ENCODE data around the gene ACSF2. TPM values are rescaled to one million over a fixed set of nuclear protein-coding genes. Genes with fewer than 3 reads are reported as not detected.

The ACSF2 gene
- total RNA-seq, 1 experiment from 2014 or later: 72.7 TPM

DNA sequence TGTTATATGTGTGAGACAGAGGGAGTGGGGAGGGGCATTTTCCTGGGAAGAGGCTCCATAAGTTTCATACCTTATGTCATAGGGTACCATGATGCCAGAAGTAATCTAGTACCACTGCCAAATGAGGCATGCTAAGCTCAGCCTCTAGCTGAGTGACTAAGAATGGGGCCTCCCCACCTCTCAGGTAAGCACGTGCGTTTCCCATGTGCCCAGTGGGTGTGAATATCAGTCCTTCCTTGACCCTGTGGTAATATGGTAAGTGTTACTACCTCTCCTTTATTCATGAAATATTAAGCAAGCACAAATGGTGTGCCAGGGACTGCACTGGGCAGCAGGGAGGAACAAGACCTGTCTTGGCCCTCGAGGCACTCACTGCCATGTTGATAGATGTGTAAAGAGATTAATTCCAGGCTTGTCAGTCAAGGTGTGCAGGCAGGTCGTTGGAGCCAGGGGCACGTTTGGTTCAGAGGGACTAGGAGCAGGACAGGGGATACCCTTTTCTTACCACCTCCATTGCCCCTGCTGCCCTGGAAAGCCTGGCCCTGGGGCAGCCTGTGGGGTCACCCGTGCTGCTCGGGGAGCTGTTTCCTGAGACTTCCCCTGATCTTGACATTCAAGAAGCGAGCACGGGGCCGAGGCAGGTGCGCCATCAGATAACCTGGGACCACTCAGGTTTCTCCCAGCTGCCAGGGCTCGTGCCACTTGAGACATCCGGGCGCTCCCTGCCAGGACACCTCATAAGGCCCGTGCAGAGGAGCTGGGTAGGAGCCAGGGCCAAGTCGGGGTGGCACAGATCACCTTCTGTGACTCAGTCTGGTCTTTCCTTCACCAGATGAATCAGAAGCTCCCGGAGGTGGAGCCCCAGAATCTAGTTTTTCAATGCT is 61.4 kb downstream of the ACSF2 start:
- H3F3A ChIP-seq (ENCODE audit: low read length, unreplicated experiment): no peaks in the 10 kb centered on the region
- ATAC-seq (peak; percentile 96), DNase-seq (peak; percentile 90)
- H3K4me1 ChIP-seq (ENCODE audit: insufficient read depth, low read length): peaks cover 22% of the 10 kb centered on the region
- BruUV-seq (replicated peaks): no TSS peak
- H3K9me2 ChIP-seq (replicated peaks; ENCODE audit: low read length): no peaks in the 10 kb centered on the region
- intact Hi-C loops (cut with micrococcal nuclease): no loop called here
- no peaks in the 10 kb centered on the region for H3K9me3 ChIP-seq (ENCODE audit: low read length)
- CTCF ChIA-PET: interaction anchor here (0.5 to 1.3 kb wide), 3 partner anchors 8 to 139 kb away, joined by 3 to 8 read pairs (median 4); no protein-coding TSS in a partner anchor
- TF ChIP-seq, protein P1, sequence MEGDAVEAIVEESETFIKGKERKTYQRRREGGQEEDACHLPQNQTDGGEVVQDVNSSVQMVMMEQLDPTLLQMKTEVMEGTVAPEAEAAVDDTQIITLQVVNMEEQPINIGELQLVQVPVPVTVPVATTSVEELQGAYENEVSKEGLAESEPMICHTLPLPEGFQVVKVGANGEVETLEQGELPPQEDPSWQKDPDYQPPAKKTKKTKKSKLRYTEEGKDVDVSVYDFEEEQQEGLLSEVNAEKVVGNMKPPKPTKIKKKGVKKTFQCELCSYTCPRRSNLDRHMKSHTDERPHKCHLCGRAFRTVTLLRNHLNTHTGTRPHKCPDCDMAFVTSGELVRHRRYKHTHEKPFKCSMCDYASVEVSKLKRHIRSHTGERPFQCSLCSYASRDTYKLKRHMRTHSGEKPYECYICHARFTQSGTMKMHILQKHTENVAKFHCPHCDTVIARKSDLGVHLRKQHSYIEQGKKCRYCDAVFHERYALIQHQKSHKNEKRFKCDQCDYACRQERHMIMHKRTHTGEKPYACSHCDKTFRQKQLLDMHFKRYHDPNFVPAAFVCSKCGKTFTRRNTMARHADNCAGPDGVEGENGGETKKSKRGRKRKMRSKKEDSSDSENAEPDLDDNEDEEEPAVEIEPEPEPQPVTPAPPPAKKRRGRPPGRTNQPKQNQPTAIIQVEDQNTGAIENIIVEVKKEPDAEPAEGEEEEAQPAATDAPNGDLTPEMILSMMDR (conservative IDR thresholded peaks at IDR 0.05; ENCODE audit: low read depth, low read length): no peak
- TF ChIP-seq EZH2phosphoT487 (IDR thresholded peaks at IDR 0.05; ENCODE audit: borderline replicate concordance, low read length): no peak
- TF ChIP-seq EZH2 (IDR thresholded peaks at IDR 0.05; ENCODE audit: low read length, unreplicated experiment): no peak
- no peak overlapping the region for H3K4me3 ChIP-seq (ENCODE audit: low read length)
- H3K4me2 ChIP-seq (ENCODE audit: low read length): peak overlapping the region; percentile 52
- no peaks in the 10 kb centered on the region for H3K79me2 ChIP-seq (ENCODE audit: low read length)
- H3K27me3 ChIP-seq (ENCODE audit: low read length): no peaks in the 10 kb centered on the region
- H3K9ac ChIP-seq (ENCODE audit: low read length): no peak overlapping the region
- no peak overlapping the region for H2AFZ ChIP-seq (ENCODE audit: low read length)
- peaks cover 23% of the 10 kb centered on the region; the same call in 1 of the 2 replicates for H3K36me3 ChIP-seq (ENCODE audit: low read depth, low read length)
- H3K27ac ChIP-seq (ENCODE audit: low read length): no peak overlapping the region; the same call in 1 of the 2 replicates
- no peaks in the 10 kb centered on the region for H4K20me1 ChIP-seq (ENCODE audit: low read length)
- POLR2A ChIA-PET (ENCODE audit: unreplicated experiment): interaction anchor here (0.5 to 1.1 kb wide), 2 partner anchors 181 to 205 kb away, joined by 15 to 17 read pairs; no protein-coding TSS in a partner anchor

DNA sequence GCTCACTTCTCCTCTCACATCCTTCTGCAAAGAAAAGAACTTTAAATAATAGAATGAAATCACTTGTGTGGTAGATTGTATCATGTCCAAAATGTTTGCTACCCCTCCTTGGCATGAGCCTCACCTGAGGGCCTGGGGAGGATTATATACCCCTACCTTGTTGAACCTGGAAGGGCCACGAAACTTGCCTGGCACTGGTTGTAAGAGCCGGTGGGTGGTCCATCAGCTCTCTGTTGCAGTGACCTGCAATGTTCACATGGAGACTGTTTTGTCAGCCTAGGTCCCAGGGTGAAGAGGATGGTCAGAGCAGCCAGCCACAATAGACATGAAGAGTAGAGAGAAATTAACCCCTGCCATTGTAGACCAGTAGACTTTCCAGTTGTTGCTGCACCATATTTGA is 62.9 kb downstream of the ACSF2 start:
- Histone ChIP-seq H4K20me1 (ENCODE audit: low read length) (no peaks in the 10 kb centered on the region), H3K9me3 (ENCODE audit: low read length) (no peaks in the 10 kb centered on the region), H3K9me2 (replicated peaks; ENCODE audit: low read length) (no peaks in the 10 kb centered on the region), H3K27ac (ENCODE audit: low read length) (no peak overlapping the region), H3K4me3 (ENCODE audit: low read length) (no peak overlapping the region), H3F3A (ENCODE audit: low read length, unreplicated experiment) (no peaks in the 10 kb centered on the region), H3K36me3 (ENCODE audit: low read depth, low read length) (peaks cover 15% of the 10 kb centered on the region; the same call in 1 of the 2 replicates), H3K79me2 (ENCODE audit: low read length) (no peaks in the 10 kb centered on the region), H3K4me1 (ENCODE audit: insufficient read depth, low read length) (peaks cover 15% of the 10 kb centered on the region), H3K9ac (ENCODE audit: low read length) (no peak overlapping the region), H2AFZ (ENCODE audit: low read length) (no peak overlapping the region), H3K27me3 (ENCODE audit: low read length) (no peaks in the 10 kb centered on the region), H3K4me2 (ENCODE audit: low read length) (no peak overlapping the region)
- intact Hi-C loops (cut with micrococcal nuclease): no loop called here
- POLR2A ChIA-PET (ENCODE audit: unreplicated experiment): no interaction called here
- CTCF ChIA-PET: no interaction called here
- no TSS peak for BruUV-seq (replicated peaks)
- ATAC-seq (no peak), DNase-seq (no peak)
- TF ChIP-seq, protein P1 (conservative IDR thresholded peaks at IDR 0.05; ENCODE audit: low read depth, low read length): no peak
- TF ChIP-seq EZH2phosphoT487 (IDR thresholded peaks at IDR 0.05; ENCODE audit: borderline replicate concordance, low read length): no peak
- no peak for TF ChIP-seq EZH2 (IDR thresholded peaks at IDR 0.05; ENCODE audit: low read length, unreplicated experiment)

DNA sequence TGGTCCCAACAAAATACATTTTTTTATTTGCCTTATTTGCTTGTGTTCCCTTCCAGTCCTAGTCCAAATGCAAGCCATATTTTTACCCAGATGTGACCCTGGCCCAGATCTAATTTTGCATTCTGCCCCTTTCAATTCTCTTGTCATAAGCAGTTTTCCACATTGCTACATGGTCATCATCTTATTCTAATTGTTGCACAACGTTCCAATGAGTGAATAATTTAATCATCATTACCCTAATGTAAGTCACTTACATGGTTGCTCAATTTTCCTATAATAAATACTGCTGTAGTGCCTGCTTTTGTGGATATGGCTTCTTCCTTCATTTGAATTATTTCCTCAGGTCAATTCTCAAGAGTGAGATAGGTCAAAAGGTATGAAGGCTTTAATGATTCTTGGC is 65.5 kb downstream of the ACSF2 start:
- H3K9me3 ChIP-seq (ENCODE audit: low read length): no peaks in the 10 kb centered on the region
- TF ChIP-seq, protein P1 (conservative IDR thresholded peaks at IDR 0.05; ENCODE audit: low read depth, low read length): no peak
- TF ChIP-seq EZH2phosphoT487 (IDR thresholded peaks at IDR 0.05; ENCODE audit: borderline replicate concordance, low read length) (no peak), EZH2 (IDR thresholded peaks at IDR 0.05; ENCODE audit: low read length, unreplicated experiment) (no peak)
- no peak overlapping the region for H3K27ac ChIP-seq (ENCODE audit: low read length)
- ChIA-PET POLR2A (ENCODE audit: unreplicated experiment) (no interaction called here), CTCF (interaction anchor here (0.5 kb wide), 1 partner anchor 9 kb away, joined by 6 read pairs; no protein-coding TSS in a partner anchor)
- H3K4me2 ChIP-seq (ENCODE audit: low read length): no peak overlapping the region
- no peaks in the 10 kb centered on the region for H3K79me2 ChIP-seq (ENCODE audit: low read length)
- no peak overlapping the region for H3K9ac ChIP-seq (ENCODE audit: low read length)
- intact Hi-C loops (cut with micrococcal nuclease): no loop called here
- DNase-seq: no peak
- no TSS peak for BruUV-seq (replicated peaks)
- no peak overlapping the region for H2AFZ ChIP-seq (ENCODE audit: low read length)
- H3K36me3 ChIP-seq (ENCODE audit: low read depth, low read length): no peaks in the 10 kb centered on the region
- no peak overlapping the region for H3K4me3 ChIP-seq (ENCODE audit: low read length)
- H4K20me1 ChIP-seq (ENCODE audit: low read length): no peaks in the 10 kb centered on the region
- no peak for ATAC-seq
- H3K27me3 ChIP-seq (ENCODE audit: low read length): no peaks in the 10 kb centered on the region
- no peaks in the 10 kb centered on the region for H3K9me2 ChIP-seq (replicated peaks; ENCODE audit: low read length)
- no peaks in the 10 kb centered on the region for H3F3A ChIP-seq (ENCODE audit: low read length, unreplicated experiment)
- peaks cover 15% of the 10 kb centered on the region for H3K4me1 ChIP-seq (ENCODE audit: insufficient read depth, low read length)

Measured in PC-3 (cell line).